ENCODE data around the gene SEC14L1. TPM values are rescaled to one million over a fixed set of nuclear protein-coding genes. Genes with fewer than 3 reads are reported as not detected.
A peak's percentile ranks its signal among the peaks of the same experiment; 100 is the strongest.

SEC14L1 gene
- total and polyA plus RNA-seq, 2 of the 8 experiments (the other 6 are each of a cell fraction or from before 2014, with no cell fraction given), result 27.2 to 74.4 TPM

DNA sequence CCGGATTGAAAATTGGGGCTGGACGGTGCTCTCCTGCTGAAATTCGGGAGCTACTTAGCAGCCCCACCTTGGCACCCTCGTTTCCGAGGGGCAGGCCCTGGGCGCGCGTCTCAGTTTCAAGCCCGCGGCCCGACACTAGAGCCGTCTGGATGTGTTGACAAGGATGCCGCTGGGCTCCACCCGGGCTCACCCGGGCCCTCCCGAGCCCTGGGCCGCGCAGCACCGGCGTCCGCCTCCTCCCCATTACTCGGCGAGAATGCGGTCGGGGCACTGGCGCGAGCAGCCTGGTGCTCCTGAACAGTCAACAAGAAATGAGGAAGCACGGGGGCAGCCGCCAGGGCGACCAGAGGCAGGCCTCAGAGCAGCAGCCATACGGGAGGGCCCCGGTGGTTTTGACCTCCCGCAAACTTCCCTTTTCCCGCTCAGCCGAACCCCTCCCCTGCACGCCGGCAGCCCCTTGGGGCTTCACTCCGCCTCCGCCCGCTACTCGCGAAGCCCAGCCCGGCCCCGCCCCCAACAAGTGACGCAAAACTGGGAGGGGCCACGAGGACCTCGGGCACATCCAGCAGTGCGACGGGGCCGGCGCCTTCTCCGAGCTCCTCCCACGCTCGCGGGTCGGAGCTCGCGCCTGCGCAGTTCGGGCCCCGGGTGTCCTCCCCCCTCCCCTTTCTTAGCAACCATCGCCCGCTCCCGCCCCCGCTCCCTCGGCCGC is 447 bp upstream of the SEC14L1 start (continued):
- TF ChIP-seq CHD7 (IDR thresholded peaks at IDR 0.05; ENCODE audit: insufficient replicate concordance, low read length) (no peak), BACH1 (IDR thresholded peaks at IDR 0.05; ENCODE audit: low read length) (no peak; the same call in 1 of the 2 replicates), CBX8 (IDR thresholded peaks at IDR 0.05; ENCODE audit: borderline replicate concordance, low read depth, low read length) (no peak), ATF3 (IDR thresholded peaks at IDR 0.05; ENCODE audit: insufficient read depth, low read depth, low read length) (no peak), RNF2 (IDR thresholded peaks at IDR 0.05; ENCODE audit: borderline replicate concordance, low read depth, low read length, missing control alignments, poor library complexity, severe bottlenecking) (no peak), POLR2AphosphoS5 (IDR thresholded peaks at IDR 0.05; ENCODE audit: low read depth, low read length) (peak; percentile 73), TCF12 (IDR thresholded peaks at IDR 0.05; ENCODE audit: low read depth, low read length) (no peak), POLR2A (IDR thresholded peaks at IDR 0.05; ENCODE audit: control extremely low read depth in 1 of 2, low read depth in 2 of 2, low read length in 2 of 2) (peak; percentile 84 to 93), BCL11A (IDR thresholded peaks at IDR 0.05; ENCODE audit: low read depth in 2 of 2, low read length in 2 of 2) (no peak)
